SU-DHL-6 (cell line): ENCODE data around the gene AGAP1.

Experiments
- H2AFZ ChIP-seq: fragments of 200-600 bp; sonication (generic); 2 replicates; pipeline ENCODE4 v1.6.1; 2014; ENCODE audit warnings: low read depth, mild to moderate bottlenecking, moderate library complexity, mixed read lengths, antibody characterized with exemption, low read length; ENCODE audit not compliant: severe bottlenecking
- H3F3A ChIP-seq: fragments of 200-600 bp; shearing (Covaris generic); 2 replicates; pipeline ENCODE4 v1.6.0; 2016; ENCODE audit warnings: antibody characterized with exemption, mild to moderate bottlenecking; ENCODE audit not compliant: insufficient read depth
- H3K27ac ChIP-seq: fragments of 200-600 bp; sonication (generic); 2 replicates; pipeline ENCODE4 v1.5.1; 2016; ENCODE audit warnings: low read depth, mild to moderate bottlenecking, low read length, moderate library complexity, mixed read lengths
- H3K27me3 ChIP-seq: fragments of 200-600 bp; sonication (generic), shearing (Covaris generic); 2 replicates; pipeline ENCODE4 v1.6.0; 2014; ENCODE audit warnings: mild to moderate bottlenecking, low read length
- H3K36me3 ChIP-seq: fragments of 200-600 bp; sonication (generic); 2 replicates; pipeline ENCODE4 v1.6.1; 2014; ENCODE audit warnings: mild to moderate bottlenecking, low read length, mixed read lengths
- H3K4me2 ChIP-seq: fragments of 300-600, 200-600 bp; shearing (Covaris generic), sonication (generic); 2 replicates; pipeline ENCODE4 v1.6.0; 2014; ENCODE audit warnings: low read length, low read depth, mild to moderate bottlenecking; ENCODE audit not compliant: poor library complexity, severe bottlenecking
- H3K4me3 ChIP-seq: fragments of 200-600 bp; sonication (generic); 2 replicates; pipeline ENCODE4 v1.5.1; 2014; ENCODE audit warnings: antibody characterized with exemption, low read length, mild to moderate bottlenecking, mixed read lengths; ENCODE audit not compliant: insufficient read depth, poor library complexity, severe bottlenecking
- H3K79me2 ChIP-seq: fragments of 200-600 bp; sonication (generic); 2 replicates; pipeline ENCODE4 v1.6.1; 2014; ENCODE audit warnings: mild to moderate bottlenecking, low read length, moderate library complexity; ENCODE audit not compliant: insufficient read depth
- H3K9ac ChIP-seq: fragments of 200-600 bp; sonication (generic); 2 replicates; pipeline ENCODE4 v1.7.0; 2014; ENCODE audit warnings: mild to moderate bottlenecking, low read length
- H3K9me2 ChIP-seq: fragments of 200-600 bp; sonication (generic); replicated peaks from 2 replicates; pipeline ENCODE4 v1.6.1; 2014; ENCODE audit warnings: low read length; ENCODE audit not compliant: insufficient read depth
- H3K9me3 ChIP-seq: fragments of 200-600 bp; sonication (generic); 2 replicates; pipeline ENCODE4 v1.6.1; 2014; ENCODE audit warnings: low read length, mixed read lengths; ENCODE audit not compliant: insufficient read depth
- H4K20me1 ChIP-seq: fragments of 200-600 bp; sonication (generic); 2 replicates; pipeline ENCODE4 v1.6.1; 2014; ENCODE audit warnings: low read depth, mild to moderate bottlenecking, antibody characterized with exemption, low read length, moderate library complexity, mixed read lengths
- EZH2phosphoT487 ChIP-seq: fragments of 200-600 bp; sonication (generic), shearing (Covaris generic); conservative IDR thresholded peaks from 2 replicates; pipeline ENCODE4 v1.6.1; 2018; ENCODE audit warnings: mild to moderate bottlenecking, antibody characterized with exemption, low read length, moderate library complexity, mixed read lengths
- TF ChIP-seq, protein P1 (sequence below): fragments of 200-600 bp; sonication (generic); IDR thresholded peaks from one replicate; pipeline ENCODE4 v1.5.1; 2017; ENCODE audit warnings: antibody characterized with exemption, mild to moderate bottlenecking, low read length, moderate library complexity; ENCODE audit not compliant: insufficient read depth, poor library complexity, severe bottlenecking

Gene AGAP1

DNA sequence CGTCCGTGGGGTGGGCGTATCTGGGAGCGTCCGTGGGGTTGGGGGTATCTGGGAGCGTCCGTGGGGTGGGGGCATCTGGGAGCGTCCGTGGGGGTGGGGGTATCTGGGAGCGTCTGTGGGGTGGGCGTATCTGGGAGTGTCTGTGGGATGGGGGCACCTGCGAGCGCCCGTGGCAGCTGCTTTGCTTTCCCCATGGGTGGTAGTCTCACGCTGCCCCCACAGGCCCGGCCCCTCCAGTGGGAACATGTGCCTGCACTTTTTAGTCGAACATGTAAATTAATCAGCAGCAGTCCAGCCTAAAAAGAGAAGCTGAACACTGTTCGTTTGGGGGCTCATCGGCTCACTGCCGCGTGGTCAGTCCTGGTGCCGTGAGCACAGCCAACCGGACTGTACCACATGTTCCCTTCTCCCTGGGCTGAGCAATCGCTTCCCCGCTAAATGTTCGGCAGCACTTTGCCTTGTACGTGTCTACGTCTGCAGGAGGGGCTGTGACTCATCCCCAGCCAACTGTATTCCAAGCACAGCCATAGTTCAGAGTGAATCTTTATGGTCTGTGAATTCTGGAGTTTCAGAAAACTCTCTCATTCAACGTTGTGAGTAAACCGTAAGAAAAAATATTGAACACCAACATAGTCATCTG, 271.5 kb downstream of the AGAP1 start:
- Histone ChIP-seq H3K4me3 (no peak overlapping the region), H3K9ac (no peak overlapping the region), H3K9me2 (no peaks in the 10 kb centered on the region), H3K27ac (no peak overlapping the region), H3F3A (no peaks in the 10 kb centered on the region), H3K9me3 (no peaks in the 10 kb centered on the region), H4K20me1 (no peaks in the 10 kb centered on the region), H3K27me3 (no peaks in the 10 kb centered on the region), H3K36me3 (no peaks in the 10 kb centered on the region), H3K4me2 (no peak overlapping the region), H3K79me2 (no peaks in the 10 kb centered on the region), H2AFZ (no peak overlapping the region)
- TF ChIP-seq, protein P1, sequence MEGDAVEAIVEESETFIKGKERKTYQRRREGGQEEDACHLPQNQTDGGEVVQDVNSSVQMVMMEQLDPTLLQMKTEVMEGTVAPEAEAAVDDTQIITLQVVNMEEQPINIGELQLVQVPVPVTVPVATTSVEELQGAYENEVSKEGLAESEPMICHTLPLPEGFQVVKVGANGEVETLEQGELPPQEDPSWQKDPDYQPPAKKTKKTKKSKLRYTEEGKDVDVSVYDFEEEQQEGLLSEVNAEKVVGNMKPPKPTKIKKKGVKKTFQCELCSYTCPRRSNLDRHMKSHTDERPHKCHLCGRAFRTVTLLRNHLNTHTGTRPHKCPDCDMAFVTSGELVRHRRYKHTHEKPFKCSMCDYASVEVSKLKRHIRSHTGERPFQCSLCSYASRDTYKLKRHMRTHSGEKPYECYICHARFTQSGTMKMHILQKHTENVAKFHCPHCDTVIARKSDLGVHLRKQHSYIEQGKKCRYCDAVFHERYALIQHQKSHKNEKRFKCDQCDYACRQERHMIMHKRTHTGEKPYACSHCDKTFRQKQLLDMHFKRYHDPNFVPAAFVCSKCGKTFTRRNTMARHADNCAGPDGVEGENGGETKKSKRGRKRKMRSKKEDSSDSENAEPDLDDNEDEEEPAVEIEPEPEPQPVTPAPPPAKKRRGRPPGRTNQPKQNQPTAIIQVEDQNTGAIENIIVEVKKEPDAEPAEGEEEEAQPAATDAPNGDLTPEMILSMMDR = no peak
- TF ChIP-seq EZH2phosphoT487 = no peak

DNA sequence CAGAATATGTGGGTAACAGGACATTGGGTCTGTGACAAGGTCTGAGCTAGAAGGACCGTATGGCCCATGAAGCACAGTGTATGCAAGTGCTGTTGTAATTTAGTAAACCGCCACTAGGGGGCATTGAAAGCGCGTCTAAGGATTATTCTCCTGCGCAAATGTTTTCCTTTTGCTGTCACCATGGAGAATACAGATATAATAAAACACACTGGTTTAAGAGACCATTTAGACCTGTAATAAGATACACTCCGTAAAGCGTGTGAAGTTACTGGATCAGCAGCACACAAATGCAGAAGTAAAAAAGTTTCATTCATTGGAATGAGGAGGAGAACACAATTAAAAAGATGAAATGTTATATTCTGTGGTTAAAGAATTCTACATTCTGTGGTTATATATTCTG, 272.4 kb downstream of the AGAP1 start:
- Histone ChIP-seq H3K9ac (no peak overlapping the region), H3K9me3 (no peaks in the 10 kb centered on the region), H3K36me3 (no peaks in the 10 kb centered on the region), H4K20me1 (no peaks in the 10 kb centered on the region), H2AFZ (no peak overlapping the region), H3K9me2 (no peaks in the 10 kb centered on the region), H3K27ac (no peak overlapping the region), H3F3A (no peaks in the 10 kb centered on the region), H3K4me2 (no peak overlapping the region), H3K4me3 (no peak overlapping the region), H3K27me3 (no peaks in the 10 kb centered on the region), H3K79me2 (no peaks in the 10 kb centered on the region)
- TF ChIP-seq EZH2phosphoT487 = no peak
- TF ChIP-seq, protein P1 = peak; percentile 72

DNA sequence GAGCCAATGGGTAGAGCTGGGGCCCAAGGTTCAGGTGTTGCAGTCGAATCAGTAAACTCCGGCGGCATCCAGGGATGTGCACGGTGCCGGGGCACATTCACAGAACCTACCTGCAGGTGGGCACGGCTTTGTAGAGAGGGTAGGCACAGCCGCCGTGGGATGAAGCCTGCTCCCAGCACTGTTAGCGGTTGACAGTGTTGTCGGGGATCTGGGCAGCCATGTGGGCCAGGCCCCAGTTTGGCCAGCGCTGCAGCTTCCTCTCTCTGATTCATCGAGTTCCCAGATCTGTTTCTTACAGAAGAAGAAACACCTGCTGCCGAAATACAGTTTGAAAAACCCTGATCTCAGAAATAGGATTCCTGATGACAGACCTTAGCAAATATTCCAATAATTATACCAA, 274.8 kb downstream of the AGAP1 start:
- Histone ChIP-seq H3K27me3 (no peaks in the 10 kb centered on the region), H3K9me2 (no peaks in the 10 kb centered on the region), H3F3A (no peaks in the 10 kb centered on the region), H3K9me3 (no peaks in the 10 kb centered on the region), H3K79me2 (no peaks in the 10 kb centered on the region), H3K4me2 (no peak overlapping the region), H3K9ac (no peak overlapping the region), H4K20me1 (no peaks in the 10 kb centered on the region), H3K36me3 (no peaks in the 10 kb centered on the region), H3K4me3 (no peak overlapping the region), H3K27ac (no peak overlapping the region), H2AFZ (no peak overlapping the region)
- TF ChIP-seq, protein P1 = no peak
- TF ChIP-seq EZH2phosphoT487 = no peak
